CD4-positive, alpha-beta T cell treated with Interleukin-2 at 100 ng/mL for 4 hours (primary cell): ENCODE measurements around the gene LRRFIP1.

Experiments
- DNase-seq: peaks from one replicate; pipeline ENCODE4 v3.0.0-alpha.2; 2020; ENCODE audit warnings: low spot score

LRRFIP1 gene

DNA sequence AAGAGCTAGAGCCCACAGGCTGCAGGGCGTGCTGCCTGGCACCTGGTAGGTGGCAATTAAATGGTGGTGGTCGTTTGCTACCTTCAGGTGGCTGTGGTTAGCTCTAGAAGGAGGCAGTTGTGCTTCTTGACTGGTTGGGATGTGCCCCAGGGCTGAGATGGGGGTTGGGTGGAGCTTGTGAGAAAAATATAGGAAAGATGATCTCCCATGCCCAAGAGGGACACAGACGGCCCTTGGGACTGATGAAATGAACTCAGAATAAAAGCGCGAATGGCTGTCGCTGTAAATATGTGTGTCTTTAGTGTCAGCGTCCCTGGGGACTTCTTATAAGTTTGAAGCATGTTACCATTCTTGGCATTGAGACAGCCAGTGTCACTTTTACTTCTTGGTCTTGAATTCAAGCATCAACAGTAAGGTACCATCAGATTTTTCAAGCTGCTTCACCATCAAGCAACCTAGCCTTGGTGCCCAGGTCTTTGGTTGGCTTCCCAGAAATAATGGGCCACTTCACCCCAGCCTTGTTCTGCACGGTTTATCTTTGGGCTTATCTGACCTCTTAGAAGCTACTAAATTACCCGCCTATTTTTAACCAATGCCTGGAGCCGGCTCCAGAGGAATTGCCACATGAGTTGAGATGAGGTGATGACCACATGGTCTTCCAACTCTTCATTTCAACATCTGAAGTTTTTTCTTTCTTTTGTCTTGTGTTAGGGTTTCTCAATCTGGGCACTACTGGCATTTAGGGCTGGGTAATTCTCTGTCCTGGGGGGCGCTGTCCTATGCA lies 11.9 kb downstream of the LRRFIP1 start:
- no peak for DNase-seq

DNA sequence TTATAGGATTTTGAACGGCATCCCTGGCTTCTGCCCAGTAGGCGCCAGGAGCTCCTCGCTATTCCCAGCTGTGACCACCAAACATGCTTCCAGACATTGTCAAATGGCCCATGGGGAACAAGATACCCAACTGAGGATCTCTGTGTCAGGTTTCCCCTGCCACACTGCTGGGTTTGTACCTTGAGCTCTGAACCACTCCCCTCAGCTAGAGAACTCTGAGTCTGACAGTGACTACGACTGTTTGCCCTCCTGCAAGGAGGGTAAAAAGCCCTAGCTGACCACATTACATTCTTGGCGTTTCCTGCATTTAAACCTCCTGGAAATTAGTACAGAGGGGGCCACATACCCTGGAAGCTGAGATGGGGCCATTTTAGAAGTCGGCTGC lies 12.4 kb downstream of the LRRFIP1 start:
- DNase-seq = no peak

DNA sequence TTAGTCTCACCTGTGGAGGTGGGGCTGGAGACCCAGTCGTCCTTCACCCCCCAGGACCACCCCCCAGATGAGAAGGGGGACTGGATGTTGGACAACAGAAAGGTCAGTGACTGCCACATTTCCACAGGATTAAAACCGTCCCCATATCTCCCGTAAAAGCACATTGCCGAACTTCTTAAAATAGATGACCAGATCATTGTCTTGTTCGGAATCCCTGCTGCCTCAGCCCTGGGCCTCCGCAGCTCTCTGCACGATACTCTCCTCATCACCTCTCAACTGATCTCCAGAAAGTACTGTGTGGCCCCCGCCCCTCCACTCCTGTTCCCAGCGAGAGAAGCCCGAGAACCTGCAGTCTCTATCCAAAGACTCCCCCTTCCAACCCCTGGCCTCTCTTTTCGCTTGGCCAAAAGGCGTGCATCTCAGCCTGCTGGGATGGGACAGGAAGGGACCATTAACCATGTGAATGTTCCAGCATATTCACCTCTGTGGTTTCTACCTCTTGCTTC lies 13.2 kb downstream of the LRRFIP1 start:
- no peak for DNase-seq

DNA sequence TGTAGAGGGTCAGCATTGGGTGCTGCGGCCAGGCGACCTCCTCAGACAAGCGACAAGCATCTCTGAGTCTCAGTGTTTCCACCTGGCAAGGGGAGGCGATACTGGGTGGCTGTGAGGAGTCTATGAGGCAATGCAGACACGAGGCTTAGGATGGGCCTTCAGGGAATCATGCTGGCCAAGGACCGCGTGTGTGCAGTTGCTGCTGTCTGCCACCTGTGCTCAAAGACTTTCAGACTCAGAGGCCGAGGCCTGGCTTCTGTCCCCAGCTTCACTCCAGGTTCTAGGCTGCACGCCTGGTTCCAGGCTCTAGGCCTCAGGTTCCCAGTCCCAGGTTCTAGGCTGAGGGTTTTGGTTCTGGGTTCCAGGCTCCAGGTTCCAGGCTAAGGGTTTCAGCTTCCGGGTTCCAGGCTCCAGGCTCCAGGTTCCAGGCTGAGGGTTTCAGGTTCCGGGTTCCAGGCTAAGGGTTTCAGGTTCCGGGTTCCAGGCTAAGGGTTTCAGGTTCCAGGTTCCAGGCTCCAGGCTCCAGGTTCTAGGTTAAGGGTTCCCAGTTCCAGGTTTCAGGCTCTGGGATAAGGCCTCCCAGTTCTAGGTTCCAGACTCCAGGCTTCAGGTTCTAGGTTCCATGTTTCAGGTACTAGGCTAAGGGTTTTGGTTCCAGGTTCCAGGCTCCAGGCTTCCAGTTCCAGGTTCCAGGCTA lies 14.8 kb downstream of the LRRFIP1 start:
- DNase-seq = no peak

DNA sequence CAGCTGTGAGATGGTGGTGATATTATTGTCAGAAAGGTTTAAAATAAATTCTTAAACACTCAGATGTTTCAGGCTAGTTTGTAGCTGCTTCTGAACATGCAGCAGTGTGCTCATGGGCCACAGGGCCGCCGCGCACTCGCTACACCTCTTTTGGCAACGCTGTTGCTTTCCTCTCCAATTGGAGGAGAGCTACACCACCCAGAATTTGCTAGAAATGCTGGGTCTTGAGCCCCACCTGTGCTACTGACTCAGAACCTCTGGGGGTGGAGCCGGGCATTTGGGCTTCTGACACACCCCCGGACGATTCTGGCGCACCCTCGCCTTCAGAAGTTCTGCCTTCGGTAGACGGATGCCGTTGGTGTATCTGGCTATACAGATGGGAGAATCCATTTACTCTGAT lies 15.7 kb downstream of the LRRFIP1 start:
- no peak for DNase-seq

DNA sequence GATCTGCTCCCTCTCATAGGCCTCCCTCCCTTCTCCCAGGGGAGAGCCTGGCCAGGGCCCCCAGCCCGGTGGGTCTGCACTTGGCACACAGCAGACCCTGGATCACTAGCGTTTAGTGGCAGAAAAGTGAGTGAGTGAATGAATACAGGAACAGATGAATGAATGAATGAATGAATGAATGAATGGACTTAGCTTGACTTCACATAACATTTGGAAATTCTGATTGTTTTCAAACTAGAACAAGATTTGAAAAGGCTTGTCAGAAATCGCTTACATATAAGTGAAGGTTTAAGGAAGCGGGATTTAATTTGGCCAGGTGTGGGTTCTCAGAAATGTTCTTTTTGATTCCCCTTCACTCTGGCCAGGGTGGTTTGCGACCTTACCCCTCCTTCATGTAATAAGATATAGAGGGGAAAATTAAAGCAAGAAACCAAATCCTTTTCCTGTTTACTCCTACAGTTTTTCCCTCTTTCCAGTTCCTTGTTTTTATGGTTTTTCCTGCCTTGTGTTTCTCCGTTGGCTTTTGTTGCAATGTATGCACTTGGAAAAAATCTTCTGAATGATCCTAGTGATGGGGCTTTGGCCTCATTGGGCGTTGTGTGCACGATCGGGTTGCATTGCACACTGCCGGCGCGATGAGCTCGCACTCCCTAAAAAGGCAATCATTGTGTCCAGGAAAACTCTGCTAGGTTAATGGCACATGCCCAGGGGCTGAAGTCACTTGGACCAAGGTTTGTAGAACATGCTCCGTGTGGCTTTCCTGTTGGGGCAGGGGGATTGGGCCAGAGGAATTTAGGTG lies 16.4 kb downstream of the LRRFIP1 start:
- DNase-seq = no peak

DNA sequence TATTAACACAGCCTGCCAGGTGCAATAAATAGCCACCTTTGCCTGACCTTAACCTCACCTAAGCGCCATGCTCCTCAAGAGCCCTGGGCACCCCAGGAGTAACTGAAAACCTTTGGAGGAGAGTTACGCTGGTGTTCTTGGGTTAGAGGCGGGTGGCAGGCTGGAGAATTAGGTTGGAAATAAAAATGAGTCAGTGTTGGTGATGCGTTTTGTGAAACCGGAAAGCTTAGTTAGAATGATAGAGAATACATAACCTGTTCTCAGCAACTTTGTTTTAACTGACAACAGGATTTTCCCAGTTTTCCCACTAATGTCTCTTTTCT lies 17.0 kb downstream of the LRRFIP1 start:
- no peak for DNase-seq

DNA sequence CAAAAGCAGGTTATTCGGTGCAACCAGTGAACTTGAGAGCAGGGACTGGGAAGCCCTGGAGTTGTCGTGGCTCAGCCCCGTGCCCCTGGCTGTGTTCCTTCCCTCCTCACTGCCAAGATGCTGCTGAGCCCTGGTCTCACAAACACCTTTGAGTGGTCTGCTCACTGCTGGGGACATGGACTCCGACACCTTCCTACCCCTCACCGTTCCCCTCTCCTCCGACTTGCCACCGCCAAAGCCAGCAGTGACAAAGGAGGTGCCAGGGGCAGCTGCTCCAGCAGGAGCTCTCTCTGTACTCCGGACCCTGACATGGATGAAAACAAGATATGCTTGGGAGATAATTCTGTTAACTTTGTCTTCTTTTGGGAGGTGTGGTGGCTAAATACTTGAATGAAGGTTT lies 17.9 kb downstream of the LRRFIP1 start:
- DNase-seq = no peak

DNA sequence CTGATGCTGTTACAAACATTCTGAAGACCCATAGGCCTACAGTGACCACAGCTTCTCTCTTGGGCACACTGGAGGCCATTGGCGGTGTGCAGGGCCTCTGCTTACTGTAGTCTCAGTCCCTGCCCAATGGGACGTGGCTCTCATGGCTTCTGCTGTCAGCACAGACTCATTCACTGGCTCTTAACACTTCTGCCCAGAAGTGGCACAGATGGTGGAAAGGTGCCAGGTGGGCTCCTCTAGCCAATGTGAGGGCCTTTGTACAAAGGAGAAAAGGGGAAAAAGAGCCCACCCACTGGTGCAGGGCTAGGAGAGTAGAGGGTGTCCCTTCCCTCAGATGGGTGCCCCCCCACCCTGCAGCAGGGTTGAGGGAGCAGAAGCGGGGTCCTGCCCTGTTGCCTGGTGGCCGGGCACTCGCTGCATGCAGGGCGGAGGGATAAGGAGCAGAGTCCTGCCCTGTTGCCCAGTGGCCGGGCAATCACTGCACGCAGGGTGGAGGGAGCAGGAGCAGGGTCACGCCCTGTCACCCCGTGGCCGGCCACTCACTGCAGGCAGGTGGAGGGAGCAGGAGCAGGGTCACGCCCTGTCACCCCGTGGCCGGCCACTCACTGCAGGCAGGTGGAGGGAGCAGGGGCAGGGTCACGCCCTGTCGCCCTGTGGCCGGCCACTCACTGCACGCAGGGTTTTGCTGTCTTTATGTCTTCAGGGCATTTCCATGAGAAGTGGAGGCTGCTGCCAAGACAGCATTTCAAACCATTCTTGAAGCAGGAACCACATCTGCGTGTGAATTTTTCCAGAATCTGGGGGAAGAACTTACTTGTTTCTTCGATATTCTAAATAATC lies 20.0 kb downstream of the LRRFIP1 start:
- DNase-seq = no peak

DNA sequence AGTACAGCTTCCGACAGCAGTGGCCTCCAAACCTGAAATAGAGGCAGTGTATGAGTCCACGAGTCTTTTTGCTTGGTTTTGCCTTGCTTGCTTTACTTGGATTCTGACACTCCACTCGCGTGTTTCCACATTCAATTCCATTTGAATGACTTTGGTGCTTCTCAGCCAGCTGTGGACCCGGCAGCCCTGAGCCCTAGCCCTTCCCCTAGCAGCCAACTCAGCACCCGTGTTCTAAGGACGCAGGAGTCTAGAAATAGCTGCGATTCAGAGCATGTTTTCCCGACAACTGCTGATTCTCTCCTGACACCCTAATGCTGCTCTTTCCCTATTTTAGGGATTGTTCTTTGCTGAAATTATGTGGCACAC lies 20.6 kb downstream of the LRRFIP1 start:
- no peak for DNase-seq

DNA sequence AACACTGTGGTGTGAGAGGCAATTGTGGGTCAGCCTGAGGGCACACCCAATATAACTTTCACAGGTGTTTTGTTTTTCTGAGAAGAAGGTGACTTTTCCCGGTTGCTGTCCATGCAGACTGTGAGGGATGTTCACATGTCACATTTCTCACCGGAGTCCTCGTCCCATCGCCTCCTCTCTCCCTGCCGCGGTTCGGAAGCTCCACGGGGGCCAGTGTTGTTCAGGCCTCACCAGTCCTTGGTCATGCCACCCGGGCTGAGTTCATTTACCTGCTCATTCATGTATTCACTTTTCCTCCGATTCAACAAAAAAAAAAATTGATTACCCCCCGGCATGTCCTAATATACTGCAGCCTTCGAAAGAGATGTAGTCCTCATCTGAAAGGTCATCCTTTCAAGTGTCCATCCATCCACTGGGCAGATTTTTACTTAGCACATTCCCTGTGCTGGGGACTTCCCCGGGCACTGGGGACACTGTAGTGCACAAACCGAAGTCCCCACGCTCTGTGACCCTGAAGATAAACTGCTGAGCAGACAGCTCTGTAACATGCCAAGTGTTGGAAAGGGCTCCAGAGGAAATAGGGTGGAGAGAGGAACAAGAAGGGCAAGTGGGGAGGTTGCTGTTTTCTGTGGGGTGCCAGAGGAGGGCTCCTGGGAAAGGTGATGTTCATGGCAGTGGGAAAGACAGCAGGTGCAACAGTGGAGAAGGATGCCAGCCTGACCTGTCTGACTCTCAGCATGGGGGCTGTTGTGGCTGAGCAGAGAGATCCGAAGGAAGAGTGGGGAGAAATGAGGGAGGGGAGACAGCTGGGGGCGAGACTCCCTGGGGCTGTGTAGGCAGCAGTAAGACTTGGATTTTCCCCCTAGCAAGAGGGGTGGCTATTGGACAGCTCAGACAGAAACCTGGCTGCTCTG lies 22.4 kb downstream of the LRRFIP1 start:
- DNase-seq = no peak

DNA sequence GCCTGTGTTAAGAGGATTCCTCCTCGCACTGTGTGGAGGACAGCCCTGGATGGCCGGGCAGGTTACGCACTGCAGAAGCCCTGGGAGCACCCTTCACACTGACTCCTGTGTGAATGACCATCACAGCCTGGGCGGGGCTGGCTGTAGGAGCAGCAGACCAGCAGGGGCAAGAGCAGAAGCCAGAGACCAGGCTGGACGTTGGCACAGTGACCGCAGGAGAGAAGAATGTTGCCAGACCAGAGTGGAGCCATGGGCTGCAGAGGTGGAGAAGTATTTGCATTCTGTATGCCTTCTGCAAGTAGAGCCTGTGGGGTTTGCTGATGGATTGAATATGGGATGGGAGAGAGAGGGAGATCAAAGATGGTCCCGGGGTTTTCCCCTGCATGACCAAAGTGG lies 23.1 kb downstream of the LRRFIP1 start:
- no peak for DNase-seq

DNA sequence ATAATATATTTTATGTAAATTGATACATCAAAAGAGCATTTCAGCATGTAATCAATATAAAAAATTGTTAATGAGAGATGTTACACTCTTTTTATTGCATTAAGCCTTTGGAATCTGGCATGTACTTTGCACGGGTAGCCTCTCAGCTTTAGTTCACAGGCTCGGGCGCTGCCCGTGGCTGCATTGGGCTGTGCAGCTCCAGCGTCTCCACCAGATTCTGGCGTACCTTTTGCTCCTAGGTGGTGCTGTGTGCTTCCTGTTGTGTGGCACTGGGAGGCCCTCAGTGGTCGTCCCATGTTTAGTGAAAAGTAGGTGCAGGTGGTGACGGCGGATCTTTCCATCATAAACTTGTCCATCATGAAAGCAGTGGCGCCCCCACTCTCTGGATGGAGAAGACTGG lies 24.4 kb downstream of the LRRFIP1 start:
- DNase-seq = no peak

DNA sequence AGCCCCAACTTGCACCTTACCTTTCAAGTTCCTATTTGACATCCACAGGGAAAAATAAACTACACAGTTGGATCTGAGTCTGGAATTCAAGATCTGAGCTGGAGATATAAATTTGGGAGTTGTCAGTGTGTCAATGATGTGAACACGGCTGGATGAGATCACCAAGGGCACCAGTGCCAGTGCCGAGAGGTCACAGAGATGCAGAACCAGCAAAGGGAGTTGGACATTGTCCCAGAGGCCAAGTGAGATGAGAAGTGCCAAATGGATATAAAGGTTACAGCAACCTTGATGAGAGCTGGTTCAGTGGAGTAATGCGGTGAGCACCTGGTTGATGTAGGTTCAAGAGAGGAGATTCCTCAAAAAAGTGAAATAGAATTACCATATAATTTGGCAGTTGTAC lies 24.8 kb downstream of the LRRFIP1 start:
- DNase-seq = no peak

DNA sequence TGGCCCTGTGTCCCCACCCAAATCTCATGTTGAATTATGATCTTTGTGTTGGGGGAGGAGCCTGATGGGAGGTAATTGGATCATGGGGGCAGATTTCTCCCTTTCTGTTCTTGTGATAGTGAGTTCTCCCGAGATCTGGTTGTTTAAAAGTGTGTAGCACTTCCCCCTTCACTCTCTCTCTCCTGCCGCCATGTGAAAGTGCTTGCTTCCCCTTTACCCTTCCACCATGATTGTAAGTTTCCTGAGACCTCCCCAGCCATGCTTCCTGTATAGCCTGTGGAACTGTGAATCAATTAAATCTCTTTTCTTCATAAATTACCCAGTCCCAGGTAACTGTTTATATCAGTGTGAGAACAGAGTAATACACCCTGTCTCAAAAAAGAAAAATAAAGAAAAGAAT lies 25.5 kb downstream of the LRRFIP1 start:
- DNase-seq = no peak

DNA sequence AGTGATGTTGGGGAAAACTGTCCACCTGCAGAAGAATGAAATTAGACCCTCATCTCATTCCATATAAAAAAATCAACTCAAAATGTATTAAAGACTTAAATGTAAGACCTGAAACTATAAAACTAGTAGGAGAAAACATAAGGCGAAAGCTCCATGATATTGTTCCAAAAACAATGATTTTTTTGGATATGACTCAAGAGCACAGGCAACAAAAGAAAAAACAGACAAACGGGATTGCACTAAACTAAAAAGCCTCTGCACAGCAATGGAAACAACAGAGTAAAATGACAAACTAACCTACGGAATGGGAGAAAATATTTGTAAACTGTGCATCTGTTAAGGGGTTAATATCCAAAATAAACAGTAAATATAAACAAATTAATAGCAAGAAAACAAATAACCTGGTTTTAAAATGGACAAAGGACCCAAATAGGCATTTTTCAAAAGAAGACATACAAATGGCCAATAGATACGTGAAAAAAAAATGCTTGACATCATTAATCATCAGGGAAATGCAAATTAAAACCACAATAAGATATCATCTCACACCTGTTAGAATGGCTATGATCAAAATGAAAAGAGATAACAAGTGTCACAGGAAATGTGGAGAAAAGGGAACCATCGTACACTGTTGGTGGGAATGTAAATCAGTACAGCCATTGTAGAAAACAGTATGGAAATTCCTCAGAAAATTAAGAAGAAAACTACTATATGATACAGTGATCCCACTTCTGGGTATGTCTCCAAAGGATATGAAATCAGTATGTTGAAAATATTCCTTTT lies 26.6 kb downstream of the LRRFIP1 start:
- DNase-seq = no peak

DNA sequence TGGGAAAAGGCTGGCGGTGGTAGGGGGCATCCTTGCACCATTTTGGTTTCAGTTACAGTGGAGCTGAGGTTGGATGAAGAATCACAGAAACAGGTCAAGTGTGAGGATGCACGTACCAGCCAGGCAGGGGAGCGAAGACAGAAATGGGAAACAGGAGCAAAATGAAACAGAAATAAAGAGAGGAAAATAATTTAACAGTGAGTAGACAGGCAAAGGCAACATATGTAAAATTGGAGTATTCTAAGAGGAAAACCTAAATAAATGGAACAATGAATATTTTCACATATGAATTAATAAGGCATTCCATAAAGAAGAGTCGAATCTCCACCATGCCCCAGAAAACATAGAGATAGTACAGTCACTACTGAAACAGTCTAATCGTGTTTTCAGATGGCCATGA lies 29.7 kb downstream of the LRRFIP1 start:
- DNase-seq = no peak

DNA sequence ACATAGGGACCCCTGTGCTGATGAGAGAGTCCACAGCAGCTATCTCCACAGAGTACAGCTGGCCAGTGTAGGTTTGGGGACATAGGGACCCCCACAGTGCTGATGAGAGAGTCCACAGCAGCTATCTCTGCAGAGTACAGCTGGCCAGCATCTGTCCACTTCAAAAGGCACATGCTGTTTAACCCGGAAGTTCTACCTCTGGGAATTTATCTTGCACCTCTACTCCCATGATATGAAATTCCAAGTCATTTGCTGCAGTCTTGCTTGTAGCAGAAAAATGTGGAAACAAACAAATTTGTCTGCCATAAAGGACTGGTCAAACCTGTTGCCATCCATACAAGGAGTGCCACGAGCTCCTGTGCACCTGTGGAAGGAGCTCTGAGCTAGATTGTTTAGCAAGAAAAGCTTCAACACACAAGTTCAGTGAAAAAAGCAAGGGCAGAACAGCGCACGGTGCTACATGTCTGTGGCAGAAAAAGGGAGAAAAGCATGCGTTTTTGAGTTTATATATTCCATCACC lies 33.1 kb downstream of the LRRFIP1 start:
- DNase-seq = no peak

DNA sequence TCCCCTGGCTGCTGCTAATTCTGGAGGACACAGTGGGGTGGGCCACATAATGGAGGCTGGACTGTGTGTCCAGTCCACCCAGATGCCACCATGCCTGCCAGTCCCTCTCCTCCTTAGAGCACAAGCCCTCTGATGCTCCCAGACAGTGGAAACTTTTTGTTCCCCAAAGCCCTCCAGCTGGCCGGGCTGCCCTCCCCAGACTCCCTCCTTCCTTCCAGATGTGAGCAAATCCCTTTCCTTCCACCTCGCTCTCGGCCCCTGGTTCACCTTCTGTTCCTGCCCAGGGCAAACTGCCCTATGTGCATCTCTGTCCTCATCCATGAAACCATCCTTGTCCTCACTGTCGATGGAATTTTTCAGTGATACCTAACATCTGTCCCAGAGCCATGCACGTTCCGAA lies 33.9 kb downstream of the LRRFIP1 start:
- DNase-seq = no peak

DNA sequence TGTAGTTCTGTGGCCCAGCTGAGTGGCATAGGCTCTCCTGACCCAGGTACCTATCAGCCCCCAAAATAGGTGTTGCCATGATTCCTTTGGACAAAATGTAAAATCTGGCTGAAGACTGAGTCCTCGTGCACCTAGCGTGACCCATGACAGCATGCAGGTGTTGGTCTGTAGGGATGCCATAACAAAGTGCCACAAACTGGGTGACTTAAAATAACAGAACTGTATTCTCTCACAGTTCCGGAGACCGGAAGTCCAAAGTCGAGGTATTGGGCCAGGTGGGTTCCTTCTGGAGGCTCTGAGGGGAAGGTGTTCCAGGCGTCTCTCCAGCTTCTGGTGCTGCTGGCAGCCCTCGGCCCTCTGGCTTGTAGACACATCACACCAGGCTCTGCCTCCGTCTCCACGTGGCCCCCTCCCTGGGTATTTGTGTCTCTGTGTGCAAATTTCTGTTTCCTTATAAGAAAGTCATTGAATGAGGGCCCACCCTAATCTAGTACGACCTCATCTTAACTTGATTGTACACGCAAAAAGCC lies 34.5 kb downstream of the LRRFIP1 start:
- no peak for DNase-seq
